KOPT-K1 (cell line): ENCODE results near the gene NDUFV1.
"Not testable (repeated sequence)": the region's sequence is repeated elsewhere in the genome, so short reads cannot be mapped to it uniquely, and the experiment has no call there.

Experiments
- H3K27ac ChIP-seq: fragments of 200-600 bp; sonication (generic); 2 replicates; pipeline ENCODE4 v1.5.1; 2016; ENCODE audit warnings: antibody characterized with exemption, mild to moderate bottlenecking, low read depth, low read length; ENCODE audit not compliant: poor library complexity, severe bottlenecking
- H3K36me3 ChIP-seq: fragments of 200-600 bp; sonication (generic); 2 replicates; pipeline ENCODE4 v1.5.1; 2017; ENCODE audit warnings: antibody characterized with exemption, mild to moderate bottlenecking, low read length, moderate library complexity; ENCODE audit not compliant: insufficient read depth
- H3K9me3 ChIP-seq: fragments of 200-600 bp; sonication (generic); 2 replicates; pipeline ENCODE4 v1.5.1; 2017; ENCODE audit warnings: antibody characterized with exemption, low read length, mild to moderate bottlenecking; ENCODE audit not compliant: insufficient read depth, poor library complexity, severe bottlenecking

NDUFV1 gene

GRCh38 chr11:67599149-67599548, 7.6 kb upstream of the NDUFV1 start:
- H3K9me3 ChIP-seq = peaks cover 9% of the 10 kb centered on the region
- H3K36me3 ChIP-seq = no peaks in the 10 kb centered on the region
- H3K27ac ChIP-seq = no peak overlapping the region

- H3K27ac ChIP-seq = no peak overlapping the region
Measured at GRCh38 chr11:67600324-67601029, 6.3 kb upstream of the NDUFV1 start.

GRCh38 chr11:67601098-67601497, 5.6 kb upstream of the NDUFV1 start:
- Histone ChIP-seq H3K27ac (no peak overlapping the region), H3K36me3 (no peaks in the 10 kb centered on the region), H3K9me3 (peaks cover 8% of the 10 kb centered on the region)

More at GRCh38 chr11:67600324-67601029, 6.3 kb upstream of the NDUFV1 start:
- Histone ChIP-seq H3K36me3 (no peaks in the 10 kb centered on the region), H3K9me3 (peaks cover 9% of the 10 kb centered on the region)

- H3K27ac ChIP-seq, H3K9me3 ChIP-seq, H3K36me3 ChIP-seq: not testable (repeated sequence)
Measured at GRCh38 chr11:67604119-67604518, 2.6 kb upstream of the NDUFV1 start.

GRCh38 chr11:67604815-67605214, 1.9 kb upstream of the NDUFV1 start:
- peaks cover 17% of the 10 kb centered on the region for H3K36me3 ChIP-seq
- no peak overlapping the region for H3K27ac ChIP-seq
- no peaks in the 10 kb centered on the region for H3K9me3 ChIP-seq

- Histone ChIP-seq H3K9me3 (no peaks in the 10 kb centered on the region), H3K36me3 (peaks cover 23% of the 10 kb centered on the region), H3K27ac (no peak overlapping the region)
Measured at GRCh38 chr11:67605231-67606011, 1.3 kb upstream of the NDUFV1 start.

GRCh38 chr11:67606093-67606491, 644 bp upstream of the NDUFV1 start:
- Histone ChIP-seq H3K27ac (peak overlapping the region; percentile 71), H3K9me3 (no peaks in the 10 kb centered on the region), H3K36me3 (peaks cover 30% of the 10 kb centered on the region)

GRCh38 chr11:67607507-67607906, 771 bp downstream of the NDUFV1 start:
- peak overlapping the region; percentile 71 for H3K27ac ChIP-seq
- peaks cover 44% of the 10 kb centered on the region for H3K36me3 ChIP-seq
- no peaks in the 10 kb centered on the region for H3K9me3 ChIP-seq

- H3K27ac ChIP-seq = no peak overlapping the region
- no peaks in the 10 kb centered on the region for H3K9me3 ChIP-seq
- H3K36me3 ChIP-seq = peaks cover 54% of the 10 kb centered on the region
Measured at GRCh38 chr11:67608486-67608885, 1.8 kb downstream of the NDUFV1 start.

- Histone ChIP-seq H3K27ac (no peak overlapping the region), H3K9me3 (no peaks in the 10 kb centered on the region), H3K36me3 (peaks cover 54% of the 10 kb centered on the region)
Measured at GRCh38 chr11:67609316-67609715, 2.6 kb downstream of the NDUFV1 start.

GRCh38 chr11:67610302-67610868, 3.6 kb downstream of the NDUFV1 start:
- H3K27ac ChIP-seq = no peak overlapping the region
- peaks cover 54% of the 10 kb centered on the region for H3K36me3 ChIP-seq
- H3K9me3 ChIP-seq = no peaks in the 10 kb centered on the region

GRCh38 chr11:67611165-67611564, 4.4 kb downstream of the NDUFV1 start:
- Histone ChIP-seq H3K36me3 (peaks cover 54% of the 10 kb centered on the region), H3K27ac (no peak overlapping the region), H3K9me3 (no peaks in the 10 kb centered on the region)

GRCh38 chr11:67611704-67612587, 5.2 kb downstream of the NDUFV1 start:
- H3K27ac ChIP-seq = no peak overlapping the region
- H3K36me3 ChIP-seq = peaks cover 54% of the 10 kb centered on the region
- H3K9me3 ChIP-seq = no peaks in the 10 kb centered on the region

- H3K27ac ChIP-seq = peak overlapping the region; percentile 87
- no peaks in the 10 kb centered on the region for H3K9me3 ChIP-seq
- peaks cover 54% of the 10 kb centered on the region for H3K36me3 ChIP-seq
Measured at GRCh38 chr11:67612751-67613150, 6.0 kb downstream of the NDUFV1 start.
